Measurements from ENCODE around the gene E2F8.

DNA sequence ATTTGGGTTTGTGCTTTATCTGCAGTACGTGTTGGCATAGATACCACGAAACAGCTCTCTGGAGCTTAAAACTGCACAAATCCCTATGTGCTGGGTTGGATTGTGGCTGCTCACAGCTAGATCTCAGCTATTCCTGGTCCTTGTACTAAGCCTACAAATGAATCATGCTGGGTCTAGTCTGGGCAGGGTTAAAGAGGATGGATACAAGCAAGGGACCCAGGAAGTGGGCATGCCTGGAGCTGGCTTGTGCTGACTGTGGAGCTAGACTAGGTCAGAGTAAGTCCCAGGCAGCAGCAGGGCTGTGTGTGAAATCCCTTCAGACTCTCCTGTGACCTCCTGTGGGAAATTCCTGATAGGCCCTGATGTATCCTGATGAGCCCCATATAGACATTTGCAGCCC lies 3.9 kb upstream of the E2F8 start:
- TF ChIP-seq, protein P1, sequence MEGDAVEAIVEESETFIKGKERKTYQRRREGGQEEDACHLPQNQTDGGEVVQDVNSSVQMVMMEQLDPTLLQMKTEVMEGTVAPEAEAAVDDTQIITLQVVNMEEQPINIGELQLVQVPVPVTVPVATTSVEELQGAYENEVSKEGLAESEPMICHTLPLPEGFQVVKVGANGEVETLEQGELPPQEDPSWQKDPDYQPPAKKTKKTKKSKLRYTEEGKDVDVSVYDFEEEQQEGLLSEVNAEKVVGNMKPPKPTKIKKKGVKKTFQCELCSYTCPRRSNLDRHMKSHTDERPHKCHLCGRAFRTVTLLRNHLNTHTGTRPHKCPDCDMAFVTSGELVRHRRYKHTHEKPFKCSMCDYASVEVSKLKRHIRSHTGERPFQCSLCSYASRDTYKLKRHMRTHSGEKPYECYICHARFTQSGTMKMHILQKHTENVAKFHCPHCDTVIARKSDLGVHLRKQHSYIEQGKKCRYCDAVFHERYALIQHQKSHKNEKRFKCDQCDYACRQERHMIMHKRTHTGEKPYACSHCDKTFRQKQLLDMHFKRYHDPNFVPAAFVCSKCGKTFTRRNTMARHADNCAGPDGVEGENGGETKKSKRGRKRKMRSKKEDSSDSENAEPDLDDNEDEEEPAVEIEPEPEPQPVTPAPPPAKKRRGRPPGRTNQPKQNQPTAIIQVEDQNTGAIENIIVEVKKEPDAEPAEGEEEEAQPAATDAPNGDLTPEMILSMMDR (IDR thresholded peaks at IDR 0.05): no peak
- no peak for TF ChIP-seq POLR2A (IDR thresholded peaks at IDR 0.05)
